Naive thymus-derived CD4-positive, alpha-beta T cell (primary cell): ENCODE measurements around the gene KRT71. TPM values are rescaled to one million over a fixed set of nuclear protein-coding genes. Genes with fewer than 3 reads are reported as not detected.

ENCODE experiments used
- ATAC-seq: fragments of 150-1000 bp; cut with Tn5 transposase; 2 replicates; pipeline ENCODE4 v1.10.0; 2021; ENCODE audit warnings: mild to moderate bottlenecking, moderate library complexity
- CTCF ChIA-PET: fragments of 350-600 bp; sonication (Branson Sonifier 250); formaldehyde crosslinking; loops from one replicate; lab custom pipeline; 2021; ENCODE audit warnings: antibody characterized with exemption; lab: Charles Lee
- POLR2A ChIA-PET: fragments of 350-600 bp; sonication (Branson Sonifier 250); formaldehyde crosslinking; loops from one replicate; lab custom pipeline; 2021; ENCODE audit warnings: antibody characterized with exemption, inconsistent platforms; lab: Charles Lee
- DNase-seq, 9 donors: peaks; one replicate each; pipeline versions ENCODE4 v3.0.0 to v3.0.0-alpha.2; 2020 to 2022; ENCODE audit warnings: mixed read lengths in 1 of 9
- H3K27ac ChIP-seq: one replicate; pipeline ENCODE4 v1.7.0; 2013; ENCODE audit warnings: mild to moderate bottlenecking, low read depth, low read length, moderate library complexity
- H3K27me3 ChIP-seq, 2 donors: one replicate each; pipeline ENCODE4 v1.7.0; 2013; ENCODE audit warnings: low read length in 2 of 2, mild to moderate bottlenecking in 2 of 2, moderate library complexity in 2 of 2; ENCODE audit not compliant: control insufficient read depth in 2 of 2, insufficient read depth in 2 of 2
- H3K36me3 ChIP-seq, 3 experiments: 1 replicate in 2 of 3; 2 replicates in 1 of 3; pipeline ENCODE4 v1.7.0; 2013; ENCODE audit warnings: low read length in 3 of 3, mild to moderate bottlenecking in 3 of 3, moderate library complexity in 1 of 3; ENCODE audit not compliant: insufficient read depth in 3 of 3, control insufficient read depth in 2 of 3
- H3K4me1 ChIP-seq, 2 donors: one replicate each; pipeline ENCODE4 v1.7.0; 2013; ENCODE audit warnings: low read length in 2 of 2, mild to moderate bottlenecking in 2 of 2, moderate library complexity in 1 of 2; ENCODE audit not compliant: control insufficient read depth in 2 of 2, insufficient read depth in 2 of 2
- H3K4me3 ChIP-seq: 2 replicates; pipeline ENCODE4 v1.7.0; 2013; ENCODE audit warnings: mild to moderate bottlenecking, low read length
- H3K9me3 ChIP-seq, 3 experiments: 1 replicate in 2 of 3; 2 replicates in 1 of 3; pipeline ENCODE4 v1.7.0; 2013; ENCODE audit warnings: low read length in 3 of 3; ENCODE audit not compliant: control insufficient read depth in 2 of 3
- H3K27ac Mint-ChIP-seq, 9 donors: one replicate each; pipeline ENCODE4 v1.8.0; 2020 to 2022; ENCODE audit warnings: mixed read lengths in 9 of 9, mild to moderate bottlenecking in 8 of 9, moderate library complexity in 5 of 9, inconsistent platforms in 2 of 9
- H3K27me3 Mint-ChIP-seq, 5 donors: one replicate each; pipeline ENCODE4 v1.8.0; 2021 to 2022; ENCODE audit warnings: mixed read lengths in 5 of 5, mild to moderate bottlenecking in 1 of 5
- H3K36me3 Mint-ChIP-seq, 5 donors: one replicate each; pipeline ENCODE4 v1.8.0; 2020 to 2022; ENCODE audit warnings: mixed read lengths in 5 of 5, mild to moderate bottlenecking in 3 of 5, inconsistent platforms in 1 of 5
- H3K4me1 Mint-ChIP-seq, 7 donors: one replicate each; pipeline ENCODE4 v1.8.0; 2020 to 2022; ENCODE audit warnings: mixed read lengths in 7 of 7, mild to moderate bottlenecking in 3 of 7, inconsistent platforms in 1 of 7
- H3K4me3 Mint-ChIP-seq, 10 donors: one replicate each; pipeline ENCODE4 v1.8.0; 2020 to 2022; ENCODE audit warnings: mild to moderate bottlenecking in 10 of 10, mixed read lengths in 10 of 10, moderate library complexity in 6 of 10, inconsistent platforms in 2 of 10
- H3K9me3 Mint-ChIP-seq, 11 donors: one replicate each; pipeline ENCODE4 v1.8.0; 2020 to 2022; ENCODE audit warnings: mixed read lengths in 11 of 11, mild to moderate bottlenecking in 4 of 11, inconsistent platforms in 1 of 11, moderate library complexity in 1 of 11
- intact Hi-C, 2 donors: fragments of 100-400 bp; cut with micrococcal nuclease; formaldehyde crosslinking; loops; one replicate each; pipeline ENCODE4 v1.15.1; 2023
- polyA plus RNA-seq, 2 donors: library from polyadenylated mRNA; unstranded; fragments of 300-500 nt; fragmentation: Illumina TruSeq; gene quantifications; one replicate each; pipeline ENCODE4 v1.2.3, GENCODE V29; 2021
- total RNA-seq, 6 experiments: library from RNA in 5 of 6; stranded (reverse) in 5 of 6; gene quantifications; 1 replicate in 5 of 6; 2 replicates in 1 of 6; pipeline ENCODE4 v1.2.3 and lab custom pipeline; 2021 to 2026

The KRT71 gene
- total and polyA plus RNA-seq, 7 experiments from 2014 or later = not detected

DNA sequence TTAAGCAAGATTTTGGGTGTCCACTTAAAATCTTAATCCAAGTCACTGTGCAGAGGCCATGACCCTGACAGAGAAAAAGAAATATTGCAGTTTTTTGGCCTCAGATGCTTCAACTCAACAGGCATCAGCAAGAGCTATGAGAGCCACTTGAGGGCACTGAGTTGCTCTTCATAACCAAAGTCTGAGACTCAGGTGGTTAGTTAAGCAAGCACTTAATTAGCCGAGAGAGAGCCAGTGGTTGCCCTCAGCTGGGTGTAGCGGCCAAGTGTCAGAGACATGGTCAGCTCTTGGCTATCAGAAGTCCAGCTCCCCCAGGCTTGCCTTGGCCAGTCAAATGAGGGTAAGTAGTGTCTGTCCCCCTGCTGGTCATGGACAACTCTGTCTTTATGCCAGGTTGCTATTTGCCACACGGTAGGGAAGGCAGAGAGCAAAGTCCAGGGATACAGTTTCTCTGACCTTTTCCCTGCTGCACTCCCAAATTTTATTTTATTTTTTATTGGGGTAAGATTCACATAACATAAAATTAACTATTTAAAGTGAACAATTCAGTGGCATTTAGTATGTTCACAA is 9.0 kb upstream of the KRT71 start:
- intact Hi-C loops = no loop called here
- ChIA-PET CTCF (interaction anchor here (1.2 kb wide), 1 partner anchor 315 kb away, joined by 5 read pairs; no protein-coding TSS in a partner anchor), POLR2A (no interaction called here)
- Histone ChIP-seq H3K27me3 (no peaks in the 10 kb centered on the region), H3K9me3 (no peaks in the 10 kb centered on the region), H3K27ac (no peak overlapping the region), H3K36me3 (no peaks in the 10 kb centered on the region), H3K4me3 (no peak overlapping the region), H3K4me1 (peaks cover 0 to 22% of the 10 kb centered on the region in 2 donors)
- Mint-ChIP-seq H3K36me3 (no peaks in the 10 kb centered on the region), H3K4me1 (peaks cover 0 to 20% (median 0%) of the 10 kb centered on the region in 7 donors), H3K9me3 (no peaks in the 10 kb centered on the region), H3K27ac (no peak overlapping the region), H3K27me3 (peaks cover 7 to 41% (median 9%) of the 10 kb centered on the region in 5 donors), H3K4me3 (no peak overlapping the region)
- no peak for ATAC-seq
- DNase-seq = no peak

DNA sequence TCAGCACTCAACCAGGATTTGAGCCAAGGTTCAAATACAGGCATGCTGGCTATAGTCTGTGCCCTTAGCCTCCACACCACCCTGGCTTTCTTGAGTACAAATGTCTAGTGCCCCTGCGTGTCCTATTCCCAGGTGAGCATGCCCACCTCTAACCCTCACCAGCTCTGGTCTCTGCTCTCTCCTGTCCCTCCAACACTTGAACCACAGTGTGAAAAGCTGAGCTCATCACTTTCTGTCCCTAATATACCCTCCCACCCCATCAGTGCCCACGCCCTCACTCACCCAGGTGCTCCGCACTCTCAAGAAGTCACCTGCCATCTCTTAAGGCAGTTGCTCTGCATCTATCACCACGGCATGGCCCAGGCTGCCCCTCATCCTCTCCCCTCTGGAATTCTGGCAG is 7.0 kb upstream of the KRT71 start:
- intact Hi-C loops = no loop called here
- Histone ChIP-seq H3K27me3 (no peaks in the 10 kb centered on the region), H3K9me3 (no peaks in the 10 kb centered on the region), H3K4me1 (peaks cover 0 to 31% of the 10 kb centered on the region in 2 donors), H3K27ac (no peak overlapping the region), H3K4me3 (no peak overlapping the region), H3K36me3 (no peaks in the 10 kb centered on the region)
- Mint-ChIP-seq H3K27ac (no peak overlapping the region), H3K4me1 (peaks cover 0 to 34% (median 0%) of the 10 kb centered on the region in 7 donors), H3K9me3 (no peaks in the 10 kb centered on the region), H3K36me3 (no peaks in the 10 kb centered on the region), H3K27me3 (peaks cover 7 to 37% (median 9%) of the 10 kb centered on the region in 5 donors), H3K4me3 (no peak overlapping the region)
- ChIA-PET CTCF (interaction anchor here (0.7 kb wide), 1 partner anchor 13 kb away, joined by 4 read pairs; no protein-coding TSS in a partner anchor), POLR2A (interaction anchor here (0.6 kb wide), 1 partner anchor 10 kb away, joined by 3 read pairs; no protein-coding TSS in a partner anchor)
- no peak for DNase-seq
- ATAC-seq = no peak

GRCh38 chr12:52558781-52559445 is 6.0 kb upstream of the KRT71 start:
- no peak overlapping the region for H3K4me3 ChIP-seq
- peaks cover 0 to 34% (median 0%) of the 10 kb centered on the region in 7 donors for H3K4me1 Mint-ChIP-seq
- POLR2A ChIA-PET = no interaction called here
- DNase-seq (no peak), ATAC-seq (no peak)
- no peaks in the 10 kb centered on the region for H3K36me3 ChIP-seq
- CTCF ChIA-PET = no interaction called here
- H3K4me1 ChIP-seq = peaks cover 0 to 36% of the 10 kb centered on the region in 2 donors
- no peak overlapping the region for H3K27ac Mint-ChIP-seq
- H3K36me3 Mint-ChIP-seq = no peaks in the 10 kb centered on the region
- H3K27ac ChIP-seq = no peak overlapping the region
- intact Hi-C loops = no loop called here
- H3K27me3 Mint-ChIP-seq = peaks cover 7 to 41% (median 9%) of the 10 kb centered on the region in 5 donors
- no peaks in the 10 kb centered on the region for H3K27me3 ChIP-seq
- H3K9me3 Mint-ChIP-seq = no peaks in the 10 kb centered on the region
- peak overlapping the region in 1 of 10 donors; percentile 39 for H3K4me3 Mint-ChIP-seq
- no peaks in the 10 kb centered on the region for H3K9me3 ChIP-seq

- Mint-ChIP-seq H3K27me3 (peaks cover 7 to 36% (median 9%) of the 10 kb centered on the region in 5 donors), H3K4me3 (peak overlapping the region in 1 of 10 donors; percentile 7), H3K27ac (peak overlapping the region in 2 of 9 donors; percentile 13 to 30), H3K36me3 (no peaks in the 10 kb centered on the region), H3K9me3 (no peaks in the 10 kb centered on the region), H3K4me1 (peaks cover 0 to 34% (median 0%) of the 10 kb centered on the region in 7 donors)
- no peaks in the 10 kb centered on the region for H3K9me3 ChIP-seq
- H3K4me1 ChIP-seq = peaks cover 0 to 36% of the 10 kb centered on the region in 2 donors
- ChIA-PET CTCF (no interaction called here), POLR2A (no interaction called here)
- no peaks in the 10 kb centered on the region for H3K36me3 ChIP-seq
- no peak for DNase-seq
- intact Hi-C loops = no loop called here
- H3K4me3 ChIP-seq = no peak overlapping the region
- H3K27me3 ChIP-seq = no peaks in the 10 kb centered on the region
- ATAC-seq = no peak
- H3K27ac ChIP-seq = no peak overlapping the region
Measured at GRCh38 chr12:52557476-52557875, 4.5 kb upstream of the KRT71 start.

DNA sequence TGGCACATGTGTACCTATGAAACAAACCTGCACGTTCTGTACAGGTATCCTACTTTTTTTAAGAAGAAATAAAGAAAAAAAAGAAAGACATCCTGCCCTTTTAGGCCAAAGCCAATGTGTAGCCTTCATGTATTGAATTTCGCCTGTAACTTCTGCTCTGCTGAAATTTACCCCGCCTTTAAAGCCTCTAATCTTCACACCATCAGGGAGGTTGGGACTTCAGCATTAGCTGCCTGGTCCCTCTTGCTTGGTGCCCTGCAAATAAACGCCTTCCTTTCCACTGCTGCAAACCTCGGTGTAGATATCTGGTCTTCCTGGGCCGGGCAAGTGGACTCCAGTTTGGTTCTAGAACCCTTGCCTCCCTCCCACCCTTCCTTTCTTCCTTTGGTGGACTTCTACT is 2.6 kb upstream of the KRT71 start:
- Histone ChIP-seq H3K9me3 (no peaks in the 10 kb centered on the region), H3K36me3 (no peaks in the 10 kb centered on the region), H3K27me3 (no peaks in the 10 kb centered on the region), H3K4me1 (peaks cover 0 to 36% of the 10 kb centered on the region in 2 donors), H3K4me3 (no peak overlapping the region), H3K27ac (no peak overlapping the region)
- ChIA-PET CTCF (no interaction called here), POLR2A (no interaction called here)
- no peak overlapping the region for H3K4me3 Mint-ChIP-seq
- intact Hi-C loops = no loop called here
- peak overlapping the region in 1 of 9 donors; percentile 34 for H3K27ac Mint-ChIP-seq
- ATAC-seq (peak; percentile 46), DNase-seq (no peak)
- peaks cover 7 to 30% (median 9%) of the 10 kb centered on the region in 5 donors for H3K27me3 Mint-ChIP-seq
- peaks cover 0 to 33% (median 0%) of the 10 kb centered on the region in 7 donors for H3K4me1 Mint-ChIP-seq
- H3K36me3 Mint-ChIP-seq = no peaks in the 10 kb centered on the region
- H3K9me3 Mint-ChIP-seq = no peaks in the 10 kb centered on the region

- H3K4me3 Mint-ChIP-seq = no peak overlapping the region
- Histone ChIP-seq H3K36me3 (no peaks in the 10 kb centered on the region), H3K27ac (no peak overlapping the region), H3K4me1 (peaks cover 0 to 24% of the 10 kb centered on the region in 2 donors), H3K9me3 (no peaks in the 10 kb centered on the region), H3K4me3 (no peak overlapping the region), H3K27me3 (no peaks in the 10 kb centered on the region)
- H3K4me1 Mint-ChIP-seq = peaks cover 0 to 13% (median 0%) of the 10 kb centered on the region in 7 donors
- ChIA-PET POLR2A (no interaction called here), CTCF (no interaction called here)
- peaks cover 0 to 21% (median 0%) of the 10 kb centered on the region in 5 donors for H3K27me3 Mint-ChIP-seq
- no peaks in the 10 kb centered on the region for H3K36me3 Mint-ChIP-seq
- no peak for DNase-seq
- no peak for ATAC-seq
- intact Hi-C loops = no loop called here
- no peaks in the 10 kb centered on the region for H3K9me3 Mint-ChIP-seq
- no peak overlapping the region for H3K27ac Mint-ChIP-seq
Measured at GRCh38 chr12:52552055-52552454, 890 bp downstream of the KRT71 start.
